ENCODE data around the gene SUFU. TPM values are rescaled to one million over a fixed set of nuclear protein-coding genes. Genes with fewer than 3 reads are reported as not detected.

Gene SUFU
- total and polyA plus RNA-seq, 2 of the 8 experiments (the other 6 are each of a cell fraction or from before 2014, with no cell fraction given): 7.0 to 10.8 TPM

DNA sequence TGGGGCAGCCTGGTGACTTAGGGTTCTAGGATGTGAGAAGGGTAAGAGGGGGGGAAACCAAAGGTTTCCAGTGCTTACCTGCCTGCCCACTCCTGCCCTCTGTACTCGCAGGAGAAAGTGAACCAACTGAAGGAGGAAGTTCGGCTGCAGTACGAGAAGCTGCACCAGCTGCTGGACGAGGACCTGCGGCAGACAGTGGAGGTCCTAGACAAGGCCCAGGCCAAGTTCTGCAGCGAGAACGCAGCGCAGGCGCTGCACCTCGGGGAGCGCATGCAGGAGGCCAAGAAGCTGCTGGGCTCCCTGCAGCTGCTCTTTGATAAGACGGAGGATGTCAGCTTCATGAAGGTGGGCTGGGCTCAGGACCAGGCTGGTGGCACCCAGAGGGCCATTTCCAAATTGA, 151.2 kb downstream of the SUFU start (continued):
- TF ChIP-seq ASH2L (IDR thresholded peaks at IDR 0.05; ENCODE audit: low read length): no peak
- TF ChIP-seq RXRA (IDR thresholded peaks at IDR 0.05; ENCODE audit: insufficient read depth, low read depth, low read length): no peak
- TF ChIP-seq, protein P1, sequence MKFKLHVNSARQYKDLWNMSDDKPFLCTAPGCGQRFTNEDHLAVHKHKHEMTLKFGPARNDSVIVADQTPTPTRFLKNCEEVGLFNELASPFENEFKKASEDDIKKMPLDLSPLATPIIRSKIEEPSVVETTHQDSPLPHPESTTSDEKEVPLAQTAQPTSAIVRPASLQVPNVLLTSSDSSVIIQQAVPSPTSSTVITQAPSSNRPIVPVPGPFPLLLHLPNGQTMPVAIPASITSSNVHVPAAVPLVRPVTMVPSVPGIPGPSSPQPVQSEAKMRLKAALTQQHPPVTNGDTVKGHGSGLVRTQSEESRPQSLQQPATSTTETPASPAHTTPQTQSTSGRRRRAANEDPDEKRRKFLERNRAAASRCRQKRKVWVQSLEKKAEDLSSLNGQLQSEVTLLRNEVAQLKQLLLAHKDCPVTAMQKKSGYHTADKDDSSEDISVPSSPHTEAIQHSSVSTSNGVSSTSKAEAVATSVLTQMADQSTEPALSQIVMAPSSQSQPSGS (IDR thresholded peaks at IDR 0.05; ENCODE audit: low read length): no peak
- TF ChIP-seq SP4 (IDR thresholded peaks at IDR 0.05; ENCODE audit: low read length): no peak
- no peak for TF ChIP-seq CHD1 (IDR thresholded peaks at IDR 0.05; ENCODE audit: low read depth, low read length)
- no peak for TF ChIP-seq BRCA1 (IDR thresholded peaks at IDR 0.05; ENCODE audit: low read depth, low read length)
- no peak for TF ChIP-seq POLR2A (IDR thresholded peaks at IDR 0.05; ENCODE audit: control extremely low read depth in 1 of 2, low read depth in 2 of 2, low read length in 2 of 2)

All from H1 (cell line).